ENCODE measurements around the gene KCNA3. TPM values are rescaled to one million over a fixed set of nuclear protein-coding genes. Genes with fewer than 3 reads are reported as not detected.

The KCNA3 gene
- polyA plus RNA-seq, 1 experiment, result 0.12 TPM

DNA sequence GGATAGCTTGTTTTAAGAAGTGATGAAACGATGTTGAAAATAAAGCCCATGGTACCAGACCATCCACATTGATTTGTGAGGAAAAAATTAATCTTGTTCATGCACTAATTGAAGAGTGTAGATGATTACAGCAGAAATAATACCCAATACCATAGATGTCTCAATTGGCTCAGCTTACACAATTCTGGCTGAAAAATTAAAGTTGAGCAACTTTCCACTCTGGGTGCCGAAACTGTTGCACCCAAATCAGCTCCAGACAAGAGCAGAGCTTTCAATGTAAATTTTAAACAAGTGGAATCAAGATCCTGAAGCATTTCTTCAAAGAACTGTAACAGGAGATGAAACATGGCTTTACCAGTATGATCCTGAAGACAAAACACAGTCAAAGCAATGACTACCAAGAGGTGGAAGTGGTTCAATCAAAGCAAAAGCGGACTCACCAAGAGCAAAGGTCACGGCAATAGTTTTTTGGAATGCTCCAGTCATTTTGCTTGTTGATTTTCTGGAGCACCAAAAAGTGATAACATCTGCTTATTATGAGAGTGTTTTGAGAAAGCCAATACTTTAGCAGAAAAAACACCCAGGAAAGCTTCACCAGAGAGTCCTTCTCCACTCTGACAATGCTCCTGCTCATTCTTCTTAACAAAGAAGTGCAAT lies 16.1 kb upstream of the KCNA3 start:
- Histone ChIP-seq H3K27ac (ENCODE audit: low read depth, low read length) (no peak overlapping the region), H3K27me3 (ENCODE audit: control insufficient read depth, insufficient read depth, low read length) (no peaks in the 10 kb centered on the region), H3K4me3 (ENCODE audit: low read depth, low read length) (no peak overlapping the region), H3K9me3 (ENCODE audit: control insufficient read depth, insufficient read depth, low read length) (no peaks in the 10 kb centered on the region)
- TF ChIP-seq, protein P1, sequence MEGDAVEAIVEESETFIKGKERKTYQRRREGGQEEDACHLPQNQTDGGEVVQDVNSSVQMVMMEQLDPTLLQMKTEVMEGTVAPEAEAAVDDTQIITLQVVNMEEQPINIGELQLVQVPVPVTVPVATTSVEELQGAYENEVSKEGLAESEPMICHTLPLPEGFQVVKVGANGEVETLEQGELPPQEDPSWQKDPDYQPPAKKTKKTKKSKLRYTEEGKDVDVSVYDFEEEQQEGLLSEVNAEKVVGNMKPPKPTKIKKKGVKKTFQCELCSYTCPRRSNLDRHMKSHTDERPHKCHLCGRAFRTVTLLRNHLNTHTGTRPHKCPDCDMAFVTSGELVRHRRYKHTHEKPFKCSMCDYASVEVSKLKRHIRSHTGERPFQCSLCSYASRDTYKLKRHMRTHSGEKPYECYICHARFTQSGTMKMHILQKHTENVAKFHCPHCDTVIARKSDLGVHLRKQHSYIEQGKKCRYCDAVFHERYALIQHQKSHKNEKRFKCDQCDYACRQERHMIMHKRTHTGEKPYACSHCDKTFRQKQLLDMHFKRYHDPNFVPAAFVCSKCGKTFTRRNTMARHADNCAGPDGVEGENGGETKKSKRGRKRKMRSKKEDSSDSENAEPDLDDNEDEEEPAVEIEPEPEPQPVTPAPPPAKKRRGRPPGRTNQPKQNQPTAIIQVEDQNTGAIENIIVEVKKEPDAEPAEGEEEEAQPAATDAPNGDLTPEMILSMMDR (IDR thresholded peaks at IDR 0.05; ENCODE audit: low read depth, low read length), result no peak
- DNase-seq (ENCODE audit: low read depth, low spot score), result no peak
- ChIA-PET CTCF (no interaction called here), POLR2A (no interaction called here)

DNA sequence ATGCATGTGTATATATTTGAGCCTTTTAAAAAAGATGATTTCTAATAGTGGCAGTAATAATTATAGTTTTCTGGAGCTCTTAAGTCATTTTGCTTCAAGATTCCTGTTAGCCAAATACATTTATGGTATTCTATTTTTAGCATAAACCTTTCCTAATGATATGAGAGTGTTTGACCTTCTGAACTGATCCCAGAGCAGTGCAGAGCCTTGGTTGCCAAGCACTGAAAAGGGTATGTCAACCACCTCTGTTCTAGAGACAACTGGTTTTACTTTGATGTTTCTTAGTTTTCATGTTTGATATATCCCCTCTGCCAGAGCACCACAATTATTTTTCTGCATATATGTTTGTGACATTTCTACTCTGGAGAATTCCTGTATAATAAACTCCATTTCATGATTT lies 15.1 kb upstream of the KCNA3 start:
- Histone ChIP-seq H3K9me3 (ENCODE audit: control insufficient read depth, insufficient read depth, low read length) (no peaks in the 10 kb centered on the region), H3K4me3 (ENCODE audit: low read depth, low read length) (no peak overlapping the region), H3K27me3 (ENCODE audit: control insufficient read depth, insufficient read depth, low read length) (no peaks in the 10 kb centered on the region), H3K27ac (ENCODE audit: low read depth, low read length) (no peak overlapping the region)
- TF ChIP-seq, protein P1 (IDR thresholded peaks at IDR 0.05; ENCODE audit: low read depth, low read length), result no peak
- ChIA-PET CTCF (no interaction called here), POLR2A (no interaction called here)
- no peak for DNase-seq (ENCODE audit: low read depth, low spot score)

DNA sequence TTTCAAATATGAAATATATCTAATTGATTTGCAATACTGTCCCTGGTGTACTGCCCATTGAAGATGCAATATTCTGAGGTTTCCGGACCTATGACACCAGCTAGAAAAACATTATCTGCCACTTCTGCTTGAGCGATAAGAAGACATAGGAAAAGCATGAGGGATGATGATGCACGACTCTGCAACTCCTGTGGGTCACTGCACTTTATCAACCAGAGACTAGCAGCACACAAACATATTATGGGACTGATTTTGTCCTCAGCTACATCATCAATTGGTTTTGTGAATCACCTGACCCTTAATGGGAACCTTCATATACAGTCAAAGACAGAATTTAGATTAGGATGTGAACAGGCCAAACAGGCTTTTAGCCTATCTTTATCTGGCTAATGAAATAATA lies 13.8 kb upstream of the KCNA3 start:
- Histone ChIP-seq H3K4me3 (ENCODE audit: low read depth, low read length) (no peak overlapping the region), H3K27me3 (ENCODE audit: control insufficient read depth, insufficient read depth, low read length) (no peaks in the 10 kb centered on the region), H3K27ac (ENCODE audit: low read depth, low read length) (no peak overlapping the region), H3K9me3 (ENCODE audit: control insufficient read depth, insufficient read depth, low read length) (no peaks in the 10 kb centered on the region)
- DNase-seq (ENCODE audit: low read depth, low spot score), result no peak
- TF ChIP-seq, protein P1 (IDR thresholded peaks at IDR 0.05; ENCODE audit: low read depth, low read length), result no peak
- ChIA-PET POLR2A (no interaction called here), CTCF (no interaction called here)

DNA sequence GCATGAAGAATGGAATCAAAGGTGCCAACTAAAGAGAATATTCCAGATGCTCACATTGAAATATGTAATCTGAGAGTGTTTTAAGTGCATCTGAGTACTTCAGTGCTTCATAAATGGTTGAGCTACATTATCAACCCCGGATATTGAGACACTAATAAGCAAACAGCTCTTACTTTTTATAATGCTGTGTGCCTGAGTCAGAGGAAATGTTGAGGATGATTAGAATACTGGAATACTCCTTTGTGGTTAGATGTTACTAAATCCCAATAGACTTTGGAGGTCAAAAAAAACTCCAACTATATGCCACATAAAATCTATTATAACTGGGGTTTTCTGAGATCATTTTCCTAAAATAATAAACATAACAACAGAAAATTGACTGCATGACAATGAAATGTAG lies 12.5 kb upstream of the KCNA3 start:
- H3K9me3 ChIP-seq (ENCODE audit: control insufficient read depth, insufficient read depth, low read length), result no peaks in the 10 kb centered on the region
- CTCF ChIA-PET, result no interaction called here
- no peaks in the 10 kb centered on the region for H3K27me3 ChIP-seq (ENCODE audit: control insufficient read depth, insufficient read depth, low read length)
- POLR2A ChIA-PET, result no interaction called here
- DNase-seq (ENCODE audit: low read depth, low spot score), result peak; percentile 4
- H3K4me3 ChIP-seq (ENCODE audit: low read depth, low read length), result no peak overlapping the region
- no peak overlapping the region for H3K27ac ChIP-seq (ENCODE audit: low read depth, low read length)
- TF ChIP-seq, protein P1 (IDR thresholded peaks at IDR 0.05; ENCODE audit: low read depth, low read length), result no peak

DNA sequence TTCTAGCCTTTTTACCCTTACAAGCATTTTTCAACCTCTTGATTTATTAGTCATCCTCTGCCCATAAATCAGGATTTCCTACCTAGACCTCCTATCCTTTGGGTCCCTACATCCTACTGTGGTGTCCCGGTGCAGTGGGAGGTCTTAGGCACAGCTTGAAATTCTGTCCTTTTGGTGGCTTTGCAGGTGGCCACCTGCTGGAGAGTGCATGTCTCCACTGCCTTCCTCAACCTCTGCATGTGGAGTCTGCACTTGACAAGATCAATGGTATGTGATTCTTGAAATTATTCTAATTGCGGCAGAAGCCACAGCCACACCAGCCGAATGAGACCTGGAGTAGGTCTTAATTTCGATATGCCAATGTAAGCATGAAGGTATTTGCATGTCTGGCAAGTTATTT lies 11.4 kb upstream of the KCNA3 start:
- TF ChIP-seq, protein P1 (IDR thresholded peaks at IDR 0.05; ENCODE audit: low read depth, low read length), result no peak
- H3K4me3 ChIP-seq (ENCODE audit: low read depth, low read length), result no peak overlapping the region
- no peaks in the 10 kb centered on the region for H3K9me3 ChIP-seq (ENCODE audit: control insufficient read depth, insufficient read depth, low read length)
- no peak for DNase-seq (ENCODE audit: low read depth, low spot score)
- ChIA-PET CTCF (no interaction called here), POLR2A (no interaction called here)
- no peak overlapping the region for H3K27ac ChIP-seq (ENCODE audit: low read depth, low read length)
- no peaks in the 10 kb centered on the region for H3K27me3 ChIP-seq (ENCODE audit: control insufficient read depth, insufficient read depth, low read length)

Measured in AG04450 (cell line).